WI38 (cell line): Measurements from ENCODE around the gene RBX1.

Experiments used
- H3K4me3 ChIP-seq: 2 replicates; pipeline ENCODE4 v1.5.1; 2011; ENCODE audit warnings: low read depth, mild to moderate bottlenecking, control low read depth, low read length
- TF ChIP-seq, protein P1 (sequence below): IDR thresholded peaks from 2 replicates; pipeline ENCODE4 v1.5.1; 2012; ENCODE audit warnings: low read depth, mild to moderate bottlenecking, control low read depth, low read length

The RBX1 gene

GRCh38 chr22:41003976-41004375, 52.8 kb downstream of the RBX1 start:
- H3K4me3 ChIP-seq = no peak overlapping the region
- TF ChIP-seq, protein P1, sequence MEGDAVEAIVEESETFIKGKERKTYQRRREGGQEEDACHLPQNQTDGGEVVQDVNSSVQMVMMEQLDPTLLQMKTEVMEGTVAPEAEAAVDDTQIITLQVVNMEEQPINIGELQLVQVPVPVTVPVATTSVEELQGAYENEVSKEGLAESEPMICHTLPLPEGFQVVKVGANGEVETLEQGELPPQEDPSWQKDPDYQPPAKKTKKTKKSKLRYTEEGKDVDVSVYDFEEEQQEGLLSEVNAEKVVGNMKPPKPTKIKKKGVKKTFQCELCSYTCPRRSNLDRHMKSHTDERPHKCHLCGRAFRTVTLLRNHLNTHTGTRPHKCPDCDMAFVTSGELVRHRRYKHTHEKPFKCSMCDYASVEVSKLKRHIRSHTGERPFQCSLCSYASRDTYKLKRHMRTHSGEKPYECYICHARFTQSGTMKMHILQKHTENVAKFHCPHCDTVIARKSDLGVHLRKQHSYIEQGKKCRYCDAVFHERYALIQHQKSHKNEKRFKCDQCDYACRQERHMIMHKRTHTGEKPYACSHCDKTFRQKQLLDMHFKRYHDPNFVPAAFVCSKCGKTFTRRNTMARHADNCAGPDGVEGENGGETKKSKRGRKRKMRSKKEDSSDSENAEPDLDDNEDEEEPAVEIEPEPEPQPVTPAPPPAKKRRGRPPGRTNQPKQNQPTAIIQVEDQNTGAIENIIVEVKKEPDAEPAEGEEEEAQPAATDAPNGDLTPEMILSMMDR = no peak

DNA sequence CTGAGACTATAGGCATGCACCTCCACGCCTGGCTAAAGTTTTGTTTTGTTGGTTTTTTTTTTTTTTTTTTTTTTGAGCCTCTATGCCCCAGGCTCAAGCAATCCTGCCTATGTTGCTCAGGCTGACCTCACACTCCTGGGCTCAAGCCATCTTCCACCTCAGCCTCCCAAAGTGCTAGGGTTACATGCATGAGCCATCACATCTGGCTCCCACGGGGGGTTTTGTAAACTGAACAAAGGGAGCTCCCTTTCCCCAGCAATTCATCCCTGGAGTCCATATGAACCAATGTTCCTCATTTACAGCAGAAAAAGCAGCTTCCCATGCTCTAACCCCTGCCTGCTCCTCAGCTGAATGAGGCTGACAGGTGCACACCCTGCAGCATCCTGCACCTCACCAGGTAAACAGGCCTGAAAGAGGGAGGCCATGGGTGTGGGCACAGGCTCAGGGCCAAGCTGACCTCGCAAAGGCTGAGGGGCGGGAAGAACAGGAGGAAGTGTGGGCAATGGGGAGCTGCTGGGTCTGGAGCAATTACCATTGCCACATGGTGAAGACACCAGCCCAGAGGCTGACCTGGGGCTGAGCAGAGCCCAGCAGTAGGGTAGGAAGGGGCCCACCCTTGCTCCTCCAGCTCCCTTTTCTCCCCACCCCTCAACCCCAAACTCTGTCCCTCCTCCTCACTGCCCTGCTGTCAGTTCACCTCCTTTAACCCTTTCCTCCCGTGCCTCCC, 58.2 kb downstream of the RBX1 start:
- H3K4me3 ChIP-seq = no peak overlapping the region
- TF ChIP-seq, protein P1 = no peak

DNA sequence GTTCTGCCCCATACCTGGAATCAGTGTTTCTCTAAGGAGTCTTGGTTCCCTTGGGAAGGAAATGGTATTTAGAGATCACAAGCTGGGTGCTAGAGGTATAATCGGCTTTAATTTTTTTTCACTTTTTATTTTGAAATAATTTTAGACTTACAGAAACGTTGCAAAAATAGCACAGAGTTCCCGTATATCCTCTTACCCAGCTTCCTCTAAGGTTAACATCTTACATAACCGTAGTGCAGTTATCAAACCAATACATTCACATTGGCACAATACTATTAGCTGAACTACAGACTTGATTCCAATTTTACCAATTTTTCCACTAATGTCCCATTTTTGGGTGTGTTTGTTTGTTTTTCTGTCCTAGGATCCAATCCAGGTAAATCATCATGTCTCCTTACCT, 63.8 kb downstream of the RBX1 start:
- H3K4me3 ChIP-seq = no peak overlapping the region
- TF ChIP-seq, protein P1 = no peak

DNA sequence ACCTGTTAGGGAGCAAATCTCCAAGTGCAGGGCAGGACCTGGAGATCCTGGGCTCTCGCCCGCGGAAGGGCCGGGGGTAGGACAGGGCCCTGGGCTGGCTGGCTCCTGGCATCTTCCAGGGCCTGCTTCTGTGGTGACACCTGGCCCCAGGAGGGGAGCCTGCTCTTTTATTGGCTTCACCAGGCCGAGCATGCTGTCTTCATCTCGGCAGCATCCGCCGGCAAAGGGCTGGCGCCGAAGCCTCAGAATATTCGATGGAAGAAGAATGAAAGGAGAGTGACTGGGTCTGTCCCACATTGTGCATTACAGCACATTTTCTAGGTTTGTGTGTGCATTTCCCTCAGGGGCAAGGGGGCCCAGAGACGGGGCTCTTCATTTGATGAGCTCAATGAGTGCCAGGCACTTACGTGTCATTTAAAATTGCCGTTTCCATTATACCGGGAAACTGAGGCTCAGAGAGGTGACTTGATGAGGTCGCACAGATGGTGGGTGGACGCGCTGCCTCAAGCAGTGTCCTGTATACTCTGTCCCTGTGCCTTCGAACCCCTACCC, 70.0 kb downstream of the RBX1 start:
- peak overlapping the region; percentile 66 for H3K4me3 ChIP-seq
- TF ChIP-seq, protein P1 = no peak

- H3K4me3 ChIP-seq = peak overlapping the region; percentile 66
- TF ChIP-seq, protein P1 = no peak
Measured at GRCh38 chr22:41021613-41022454, 70.7 kb downstream of the RBX1 start.

- peak overlapping the region; percentile 66 for H3K4me3 ChIP-seq
- TF ChIP-seq, protein P1 = no peak
Measured at GRCh38 chr22:41022470-41023298, 71.5 kb downstream of the RBX1 start.
